GM23248 (cell line): ENCODE measurements around the gene LPAR1.

Source experiments
- EZH2 ChIP-seq: fragments of 200-600 bp; sonication (generic); IDR thresholded peaks from 2 replicates; pipeline ENCODE4 v1.6.1; 2018; ENCODE audit warnings: antibody characterized with exemption, mild to moderate bottlenecking; ENCODE audit not compliant: insufficient read depth, poor library complexity, severe bottlenecking
- EZH2phosphoT487 ChIP-seq: fragments of 200-600 bp; sonication (generic); IDR thresholded peaks from 2 replicates; pipeline ENCODE4 v1.6.1; 2018; ENCODE audit warnings: antibody characterized with exemption, moderate library complexity, mild to moderate bottlenecking, low read depth; ENCODE audit not compliant: insufficient read depth

- TF ChIP-seq EZH2phosphoT487 (no peak), EZH2 (no peak)
Measured at GRCh38 chr9:110979636-110980035, 58.6 kb downstream of the LPAR1 start.
